HepG2 (cell line): Measurements from ENCODE around the gene NUFIP1. TPM values are rescaled to one million over a fixed set of nuclear protein-coding genes. Genes with fewer than 3 reads are reported as not detected.

ENCODE experiments used
- ESRRA ChIP-seq: sonication (generic); formaldehyde crosslinking; IDR thresholded peaks from 2 replicates; pipeline ENCODE4 v1.5.1; 2020; ENCODE audit warnings: mild to moderate bottlenecking, low read depth, missing genetic modification reagents
- FOSL2 ChIP-seq: sonication (generic); formaldehyde crosslinking; IDR thresholded peaks from 2 replicates; pipeline ENCODE4 v1.4.0; 2020; ENCODE audit warnings: missing genetic modification reagents
- MAFK ChIP-seq, 2 experiments: IDR thresholded peaks in 1 of 2; conservative IDR thresholded peaks in 1 of 2; 2 replicates each; pipeline ENCODE4 v1.6.1; 2011; ENCODE audit warnings: improper control_type of control experiment in 2 of 2, low read length in 2 of 2
- MEF2D ChIP-seq: sonication (generic); formaldehyde crosslinking; IDR thresholded peaks from 2 replicates; pipeline ENCODE4 v1.5.1; 2020; ENCODE audit warnings: mild to moderate bottlenecking, missing genetic modification reagents
- PHF8 ChIP-seq: sonication (generic); formaldehyde crosslinking; IDR thresholded peaks from 2 replicates; pipeline ENCODE4 v1.5.0; 2020; ENCODE audit warnings: missing genetic modification reagents
- TAF1 ChIP-seq: sonication (generic); formaldehyde crosslinking; IDR thresholded peaks from 2 replicates; pipeline ENCODE4 v1.4.0; 2020; ENCODE audit warnings: missing genetic modification reagents
- XBP1 ChIP-seq: sonication (generic); formaldehyde crosslinking; IDR thresholded peaks from 2 replicates; pipeline ENCODE4 v1.5.0; 2020; ENCODE audit warnings: missing genetic modification reagents
- YEATS2 ChIP-seq: sonication (generic); formaldehyde crosslinking; IDR thresholded peaks from 2 replicates; pipeline ENCODE4 v1.4.0; 2020; ENCODE audit warnings: missing genetic modification reagents, borderline replicate concordance
- ZKSCAN5 ChIP-seq: sonication (generic); formaldehyde crosslinking; IDR thresholded peaks from 2 replicates; pipeline ENCODE4 v1.5.1; 2020; ENCODE audit warnings: mild to moderate bottlenecking, missing genetic modification reagents
- ZNF496 ChIP-seq: sonication (generic); formaldehyde crosslinking; IDR thresholded peaks from 2 replicates; pipeline ENCODE4 v1.8.1; 2023; ENCODE audit warnings: mild to moderate bottlenecking, moderate library complexity, missing genetic modification reagents; ENCODE audit not compliant: insufficient replicate concordance
- ZNF788 ChIP-seq: sonication (generic); formaldehyde crosslinking; IDR thresholded peaks from 2 replicates; pipeline ENCODE4 v1.5.0; 2020; ENCODE audit warnings: mild to moderate bottlenecking, missing genetic modification reagents, borderline replicate concordance
- polyA plus RNA-seq, 8 experiments: library from polyadenylated mRNA; depleted of rRNA in 3 of 8; stranded (reverse) in 7 of 8; unstranded in 1 of 8; fragments of >200 nt; fragmentation: Illumina TruSeq in 4 of 8; extraction: Trizol in 4 of 8; gene quantifications; 2 replicates each; pipeline versions ENCODE4 v1.2.1 to v1.2.3, GENCODE V29; 2011 to 2016; ENCODE audit warnings: low read depth in 4 of 8, missing spikeins in 1 of 8, mixed read lengths in 1 of 8; ENCODE audit not compliant: insufficient read depth in 1 of 8
- total RNA-seq, 5 experiments: library from RNA; depleted of rRNA; stranded (reverse); fragments of >200 nt; fragmentation: Illumina TruSeq; extraction: Trizol; gene quantifications; 2 replicates each; pipeline ENCODE4 v1.2.3, GENCODE V29; 2016; ENCODE audit warnings: low read depth in 1 of 5
- TF ChIP-seq, protein P1 (sequence below): sonication (generic); formaldehyde crosslinking; IDR thresholded peaks from 2 replicates; pipeline ENCODE4 v1.4.0; 2020; ENCODE audit warnings: missing genetic modification reagents
- TF ChIP-seq, protein P2 (sequence below): sonication (generic); formaldehyde crosslinking; conservative IDR thresholded peaks from 2 replicates; pipeline ENCODE4 v1.4.0; 2020; ENCODE audit warnings: mild to moderate bottlenecking, missing genetic modification reagents, moderate library complexity
- TF ChIP-seq, protein P3 (sequence below): sonication (generic); formaldehyde crosslinking; IDR thresholded peaks from 2 replicates; pipeline ENCODE4 v1.5.1; 2020; ENCODE audit warnings: mild to moderate bottlenecking, missing genetic modification reagents

Gene NUFIP1
- total and polyA plus RNA-seq, 2 of the 13 experiments (the other 11 are each of a cell fraction or from before 2014, with no cell fraction given) = 1.9 to 10.3 TPM

DNA sequence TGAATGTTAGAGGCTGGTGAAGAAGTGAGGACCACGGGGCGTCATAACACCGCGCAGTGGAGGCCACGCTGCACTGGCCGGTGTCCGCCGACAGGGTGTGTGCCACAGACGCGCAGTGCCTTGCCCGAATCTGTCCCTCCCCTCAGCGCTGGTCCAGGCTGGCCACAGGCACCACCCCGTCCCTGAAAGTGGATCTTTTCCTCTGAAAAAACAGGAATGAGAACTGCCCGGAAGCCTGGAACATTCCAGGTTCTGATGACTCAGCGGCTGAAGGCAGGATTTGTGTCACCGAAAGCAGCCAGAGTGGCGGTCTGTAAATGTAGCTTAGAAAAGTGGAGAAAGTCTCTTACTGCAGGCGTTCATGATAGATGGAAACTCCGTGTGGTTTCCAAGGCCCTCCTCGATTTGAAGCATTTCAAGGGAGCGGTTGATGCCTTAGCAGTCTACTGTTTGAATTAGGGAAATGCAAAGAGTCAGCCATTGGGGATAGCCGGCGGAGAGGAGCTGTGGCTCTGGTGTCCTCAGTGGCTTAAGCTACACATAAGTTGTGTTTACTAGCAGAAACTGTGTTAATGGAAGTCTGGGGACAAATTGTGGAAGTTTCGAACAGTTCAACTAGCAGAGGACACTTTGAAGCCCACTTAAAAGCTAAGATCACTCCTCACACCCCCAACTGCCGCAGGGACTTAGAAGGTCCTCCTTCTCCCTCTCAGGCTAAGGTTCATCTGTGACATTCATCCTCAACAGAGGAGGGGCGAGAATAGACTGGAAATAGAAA lies 70.8 kb downstream of the NUFIP1 start (continued):
- TF ChIP-seq, protein P1, sequence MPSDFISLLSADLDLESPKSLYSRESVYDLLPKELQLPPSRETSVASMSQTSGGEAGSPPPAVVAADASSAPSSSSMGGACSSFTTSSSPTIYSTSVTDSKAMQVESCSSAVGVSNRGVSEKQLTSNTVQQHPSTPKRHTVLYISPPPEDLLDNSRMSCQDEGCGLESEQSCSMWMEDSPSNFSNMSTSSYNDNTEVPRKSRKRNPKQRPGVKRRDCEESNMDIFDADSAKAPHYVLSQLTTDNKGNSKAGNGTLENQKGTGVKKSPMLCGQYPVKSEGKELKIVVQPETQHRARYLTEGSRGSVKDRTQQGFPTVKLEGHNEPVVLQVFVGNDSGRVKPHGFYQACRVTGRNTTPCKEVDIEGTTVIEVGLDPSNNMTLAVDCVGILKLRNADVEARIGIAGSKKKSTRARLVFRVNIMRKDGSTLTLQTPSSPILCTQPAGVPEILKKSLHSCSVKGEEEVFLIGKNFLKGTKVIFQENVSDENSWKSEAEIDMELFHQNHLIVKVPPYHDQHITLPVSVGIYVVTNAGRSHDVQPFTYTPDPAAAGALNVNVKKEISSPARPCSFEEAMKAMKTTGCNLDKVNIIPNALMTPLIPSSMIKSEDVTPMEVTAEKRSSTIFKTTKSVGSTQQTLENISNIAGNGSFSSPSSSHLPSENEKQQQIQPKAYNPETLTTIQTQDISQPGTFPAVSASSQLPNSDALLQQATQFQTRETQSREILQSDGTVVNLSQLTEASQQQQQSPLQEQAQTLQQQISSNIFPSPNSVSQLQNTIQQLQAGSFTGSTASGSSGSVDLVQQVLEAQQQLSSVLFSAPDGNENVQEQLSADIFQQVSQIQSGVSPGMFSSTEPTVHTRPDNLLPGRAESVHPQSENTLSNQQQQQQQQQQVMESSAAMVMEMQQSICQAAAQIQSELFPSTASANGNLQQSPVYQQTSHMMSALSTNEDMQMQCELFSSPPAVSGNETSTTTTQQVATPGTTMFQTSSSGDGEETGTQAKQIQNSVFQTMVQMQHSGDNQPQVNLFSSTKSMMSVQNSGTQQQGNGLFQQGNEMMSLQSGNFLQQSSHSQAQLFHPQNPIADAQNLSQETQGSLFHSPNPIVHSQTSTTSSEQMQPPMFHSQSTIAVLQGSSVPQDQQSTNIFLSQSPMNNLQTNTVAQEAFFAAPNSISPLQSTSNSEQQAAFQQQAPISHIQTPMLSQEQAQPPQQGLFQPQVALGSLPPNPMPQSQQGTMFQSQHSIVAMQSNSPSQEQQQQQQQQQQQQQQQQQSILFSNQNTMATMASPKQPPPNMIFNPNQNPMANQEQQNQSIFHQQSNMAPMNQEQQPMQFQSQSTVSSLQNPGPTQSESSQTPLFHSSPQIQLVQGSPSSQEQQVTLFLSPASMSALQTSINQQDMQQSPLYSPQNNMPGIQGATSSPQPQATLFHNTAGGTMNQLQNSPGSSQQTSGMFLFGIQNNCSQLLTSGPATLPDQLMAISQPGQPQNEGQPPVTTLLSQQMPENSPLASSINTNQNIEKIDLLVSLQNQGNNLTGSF = no peak
- TF ChIP-seq FOSL2 (CRISPR knock-in tag) = peak; percentile 95
- no peak for TF ChIP-seq ZNF496
- TF ChIP-seq ESRRA (CRISPR knock-in tag) = 0 out of 2 replicates have a peak, but pooled peaks have one; percentile 12
- no peak; the same call in 1 of the 2 replicates for TF ChIP-seq ZNF788 (CRISPR knock-in tag)
- TF ChIP-seq PHF8 = peak; percentile 54
- TF ChIP-seq TAF1 (CRISPR knock-in tag) = peak; percentile 29; the same call in 1 of the 2 replicates
- TF ChIP-seq MEF2D = no peak
- TF ChIP-seq ZKSCAN5 (CRISPR knock-in tag) = no peak
- TF ChIP-seq, protein P2, sequence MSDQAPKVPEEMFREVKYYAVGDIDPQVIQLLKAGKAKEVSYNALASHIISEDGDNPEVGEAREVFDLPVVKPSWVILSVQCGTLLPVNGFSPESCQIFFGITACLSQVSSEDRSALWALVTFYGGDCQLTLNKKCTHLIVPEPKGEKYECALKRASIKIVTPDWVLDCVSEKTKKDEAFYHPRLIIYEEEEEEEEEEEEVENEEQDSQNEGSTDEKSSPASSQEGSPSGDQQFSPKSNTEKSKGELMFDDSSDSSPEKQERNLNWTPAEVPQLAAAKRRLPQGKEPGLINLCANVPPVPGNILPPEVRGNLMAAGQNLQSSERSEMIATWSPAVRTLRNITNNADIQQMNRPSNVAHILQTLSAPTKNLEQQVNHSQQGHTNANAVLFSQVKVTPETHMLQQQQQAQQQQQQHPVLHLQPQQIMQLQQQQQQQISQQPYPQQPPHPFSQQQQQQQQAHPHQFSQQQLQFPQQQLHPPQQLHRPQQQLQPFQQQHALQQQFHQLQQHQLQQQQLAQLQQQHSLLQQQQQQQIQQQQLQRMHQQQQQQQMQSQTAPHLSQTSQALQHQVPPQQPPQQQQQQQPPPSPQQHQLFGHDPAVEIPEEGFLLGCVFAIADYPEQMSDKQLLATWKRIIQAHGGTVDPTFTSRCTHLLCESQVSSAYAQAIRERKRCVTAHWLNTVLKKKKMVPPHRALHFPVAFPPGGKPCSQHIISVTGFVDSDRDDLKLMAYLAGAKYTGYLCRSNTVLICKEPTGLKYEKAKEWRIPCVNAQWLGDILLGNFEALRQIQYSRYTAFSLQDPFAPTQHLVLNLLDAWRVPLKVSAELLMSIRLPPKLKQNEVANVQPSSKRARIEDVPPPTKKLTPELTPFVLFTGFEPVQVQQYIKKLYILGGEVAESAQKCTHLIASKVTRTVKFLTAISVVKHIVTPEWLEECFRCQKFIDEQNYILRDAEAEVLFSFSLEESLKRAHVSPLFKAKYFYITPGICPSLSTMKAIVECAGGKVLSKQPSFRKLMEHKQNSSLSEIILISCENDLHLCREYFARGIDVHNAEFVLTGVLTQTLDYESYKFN (CRISPR knock-in tag) = 0 out of 2 replicates have a peak, but pooled peaks have one; percentile 10
- TF ChIP-seq, protein P3, sequence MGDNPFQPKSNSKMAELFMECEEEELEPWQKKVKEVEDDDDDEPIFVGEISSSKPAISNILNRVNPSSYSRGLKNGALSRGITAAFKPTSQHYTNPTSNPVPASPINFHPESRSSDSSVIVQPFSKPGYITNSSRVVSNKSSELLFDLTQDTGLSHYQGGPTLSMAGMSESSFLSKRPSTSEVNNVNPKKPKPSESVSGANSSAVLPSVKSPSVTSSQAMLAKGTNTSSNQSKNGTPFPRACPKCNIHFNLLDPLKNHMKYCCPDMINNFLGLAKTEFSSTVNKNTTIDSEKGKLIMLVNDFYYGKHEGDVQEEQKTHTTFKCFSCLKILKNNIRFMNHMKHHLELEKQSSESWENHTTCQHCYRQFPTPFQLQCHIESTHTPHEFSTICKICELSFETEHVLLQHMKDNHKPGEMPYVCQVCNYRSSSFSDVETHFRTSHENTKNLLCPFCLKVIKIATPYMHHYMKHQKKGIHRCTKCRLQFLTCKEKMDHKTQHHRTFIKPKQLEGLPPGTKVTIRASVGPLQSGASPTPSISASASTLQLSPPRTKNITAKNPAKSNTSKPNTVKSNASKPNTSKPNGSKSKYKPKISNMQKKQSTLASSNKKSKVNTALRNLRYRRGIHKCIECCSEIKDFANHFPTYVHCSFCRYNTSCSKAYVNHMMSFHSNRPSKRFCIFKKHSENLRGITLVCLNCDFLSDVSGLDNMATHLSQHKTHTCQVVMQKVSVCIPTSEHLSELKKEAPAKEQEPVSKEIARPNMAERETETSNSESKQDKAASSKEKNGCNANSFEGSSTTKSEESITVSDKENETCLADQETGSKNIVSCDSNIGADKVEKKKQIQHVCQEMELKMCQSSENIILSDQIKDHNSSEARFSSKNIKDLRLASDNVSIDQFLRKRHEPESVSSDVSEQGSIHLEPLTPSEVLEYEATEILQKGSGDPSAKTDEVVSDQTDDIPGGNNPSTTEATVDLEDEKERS = peak; percentile 39; the same call in 1 of the 2 replicates
- TF ChIP-seq MAFK (conservative IDR thresholded peaks at IDR 0.05 in 1 of 2, IDR thresholded peaks at IDR 0.05 in 1 of 2; ENCODE audit: low read length in 2 of 2) = peak; percentile 85 to 95
- peak; percentile 27; the same call in 1 of the 2 replicates for TF ChIP-seq YEATS2 (CRISPR knock-in tag)
- TF ChIP-seq XBP1 (CRISPR knock-in tag) = 0 out of 2 replicates have a peak, but pooled peaks have one; percentile 38
